IMR-90 (cell line): ENCODE results near the gene MACROD1. TPM values are rescaled to one million over a fixed set of nuclear protein-coding genes. Genes with fewer than 3 reads are reported as not detected.

ENCODE experiments used
- ATAC-seq: fragments of 200-7000 bp; cut with Tn5 transposase; 2 replicates; pipeline ENCODE4 v1.9.1; 2020; ENCODE audit warnings: low read depth, mild to moderate bottlenecking, moderate library complexity
- BruUV-seq: library from RNA; stranded (reverse); fragments of 400-500 nt; replicated peaks from 2 replicates; lab custom pipeline; 2021; lab: Mats Ljungman, UMichigan
- CTCF ChIA-PET: fragments of 300-600 bp; formaldehyde crosslinking; extraction: SDS; loops from one replicate; lab custom pipeline; 2021; ENCODE audit warnings: antibody characterized with exemption; lab: Yijun Ruan, JAX
- POLR2A ChIA-PET: fragments of 300-600 bp; sonication (Branson Sonifier 250); formaldehyde crosslinking; loops from one replicate; lab custom pipeline; 2022; ENCODE audit warnings: antibody characterized with exemption; ENCODE audit not compliant: unreplicated experiment; lab: Charles Lee
- DNase-seq: peaks from one replicate; pipeline ENCODE4 v3.0.0; 2013
- H2AFZ ChIP-seq: replicated peaks from 2 replicates; pipeline ENCODE3; 2013; ENCODE audit warnings: low read length, mild to moderate bottlenecking; ENCODE audit not compliant: poor library complexity
- H2AK5ac ChIP-seq: 2 replicates; pipeline ENCODE4 v1.6.1; 2013; ENCODE audit warnings: low read depth, low read length, inconsistent platforms
- H2AK9ac ChIP-seq: replicated peaks from 2 replicates; pipeline ENCODE3; 2013; ENCODE audit warnings: mild to moderate bottlenecking, low read depth, low read length, moderate library complexity; ENCODE audit not compliant: poor library complexity
- H2BK120ac ChIP-seq: 2 replicates; pipeline ENCODE4 v1.6.1; 2013; ENCODE audit warnings: low read depth, low read length, inconsistent platforms
- H2BK15ac ChIP-seq: 3 replicates; pipeline ENCODE4 v1.6.1; 2013; ENCODE audit warnings: low read depth, low read length, inconsistent platforms
- H2BK20ac ChIP-seq: 2 replicates; pipeline ENCODE4 v1.6.1; 2013; ENCODE audit warnings: low read depth, mild to moderate bottlenecking, inconsistent platforms, low read length, moderate library complexity
- H2BK5ac ChIP-seq: 2 replicates; pipeline ENCODE4 v1.6.1; 2013; ENCODE audit warnings: mild to moderate bottlenecking, low read depth, low read length, inconsistent platforms; ENCODE audit not compliant: poor library complexity, severe bottlenecking
- H3K14ac ChIP-seq: replicated peaks from 2 replicates; pipeline ENCODE4 v1.6.1; 2013; ENCODE audit warnings: low read depth, low read length, inconsistent platforms
- H3K18ac ChIP-seq: 2 replicates; pipeline ENCODE4 v1.6.1; 2013; ENCODE audit warnings: low read depth, low read length, control low read depth
- H3K23ac ChIP-seq: 2 replicates; pipeline ENCODE4 v1.6.1; 2013; ENCODE audit warnings: low read depth, low read length, inconsistent platforms
- H3K27ac ChIP-seq: 2 replicates; pipeline ENCODE4 v1.5.1; 2013; ENCODE audit warnings: mild to moderate bottlenecking, control low read depth, low read length; ENCODE audit not compliant: insufficient read depth
- H3K27me3 ChIP-seq: 2 replicates; pipeline ENCODE4 v1.6.1; 2013; ENCODE audit warnings: low read length; ENCODE audit not compliant: control insufficient read depth, insufficient read depth
- H3K36me3 ChIP-seq: 2 replicates; pipeline ENCODE4 v1.6.1; 2013; ENCODE audit warnings: low read length, mixed read lengths; ENCODE audit not compliant: control insufficient read depth, insufficient read depth
- H3K4ac ChIP-seq: 2 replicates; pipeline ENCODE4 v1.6.1; 2013; ENCODE audit warnings: low read depth, low read length, inconsistent platforms
- H3K4me1 ChIP-seq: 2 replicates; pipeline ENCODE4 v1.6.1; 2013; ENCODE audit warnings: low read length, mixed read lengths; ENCODE audit not compliant: control insufficient read depth, insufficient read depth
- H3K4me2 ChIP-seq: 2 replicates; pipeline ENCODE4 v1.6.1; 2013; ENCODE audit warnings: low read depth, mild to moderate bottlenecking, control low read depth, low read length, moderate library complexity
- H3K4me3 ChIP-seq: 2 replicates; pipeline ENCODE4 v1.5.1; 2013; ENCODE audit warnings: low read depth, mild to moderate bottlenecking, control low read depth, low read length, moderate library complexity; ENCODE audit not compliant: insufficient read depth
- H3K56ac ChIP-seq: 2 replicates; pipeline ENCODE4 v1.6.1; 2013; ENCODE audit warnings: low read length, inconsistent platforms; ENCODE audit not compliant: insufficient read depth; ENCODE audit errors: extremely low read depth
- H3K79me1 ChIP-seq, 2 experiments: 2 replicates each; pipeline ENCODE4 v1.6.1; 2013; ENCODE audit warnings: low read length in 2 of 2, inconsistent platforms in 1 of 2, low read depth in 1 of 2
- H3K9ac ChIP-seq: 2 replicates; pipeline ENCODE4 v1.6.1; 2013; ENCODE audit warnings: low read depth, low read length, control low read depth
- H3K9me1 ChIP-seq: 2 replicates; pipeline ENCODE4 v1.6.1; 2013; ENCODE audit warnings: low read length, inconsistent platforms; ENCODE audit not compliant: insufficient read depth
- H3K9me3 ChIP-seq: 2 replicates; pipeline ENCODE4 v1.6.1; 2013; ENCODE audit warnings: low read length; ENCODE audit not compliant: control insufficient read depth, insufficient read depth
- H4K20me1 ChIP-seq: 2 replicates; pipeline ENCODE4 v1.6.1; 2013; ENCODE audit warnings: low read length, inconsistent platforms; ENCODE audit not compliant: insufficient read depth
- H4K5ac ChIP-seq: 2 replicates; pipeline ENCODE4 v1.6.1; 2013; ENCODE audit warnings: mild to moderate bottlenecking, low read depth, low read length, control low read depth
- H4K8ac ChIP-seq, 2 experiments: 2 replicates each; pipeline ENCODE4 v1.6.1; 2013; ENCODE audit warnings: low read depth in 2 of 2, low read length in 2 of 2, control low read depth in 1 of 2, inconsistent platforms in 1 of 2
- H4K91ac ChIP-seq: 2 replicates; pipeline ENCODE4 v1.6.1; 2013; ENCODE audit warnings: low read depth, low read length, inconsistent platforms; ENCODE audit not compliant: insufficient read depth
- BHLHE40 ChIP-seq: fragments of 150-350 bp; IDR thresholded peaks from 2 replicates; pipeline ENCODE4 v1.6.1; 2016; ENCODE audit warnings: mild to moderate bottlenecking, low read depth, low read length
- CTCF ChIP-seq: conservative IDR thresholded peaks from 2 replicates; pipeline ENCODE4 v1.5.1; 2012; ENCODE audit warnings: mild to moderate bottlenecking, low read depth, low read length, improper control_type of control experiment
- ELK1 ChIP-seq: fragments of 150-350 bp; IDR thresholded peaks from 2 replicates; pipeline ENCODE4 v1.6.1; 2016; ENCODE audit warnings: low read depth, mild to moderate bottlenecking, low read length, moderate library complexity, borderline replicate concordance
- FOS ChIP-seq: fragments of 150-350 bp; IDR thresholded peaks from 2 replicates; pipeline ENCODE4 v1.6.1; 2016; ENCODE audit warnings: low read depth, low read length
- MAFK ChIP-seq: IDR thresholded peaks from 2 replicates; pipeline ENCODE4 v1.6.1; 2012; ENCODE audit warnings: low read depth, low read length, improper control_type of control experiment
- MAZ ChIP-seq: IDR thresholded peaks from 2 replicates; pipeline ENCODE4 v1.6.1; 2012; ENCODE audit warnings: low read depth, mild to moderate bottlenecking, low read length, improper control_type of control experiment, moderate library complexity, borderline replicate concordance
- MXI1 ChIP-seq: IDR thresholded peaks from 2 replicates; pipeline ENCODE4 v1.6.1; 2012; ENCODE audit warnings: low read depth, mild to moderate bottlenecking, low read length, moderate library complexity, borderline replicate concordance
- NFE2L2 ChIP-seq: fragments of 150-350 bp; IDR thresholded peaks from 2 replicates; pipeline ENCODE4 v1.6.1; 2016; ENCODE audit warnings: low read depth, mild to moderate bottlenecking, low read length
- POLR2A ChIP-seq: IDR thresholded peaks from 2 replicates; pipeline ENCODE4 v1.6.1; 2012; ENCODE audit warnings: mild to moderate bottlenecking, low read depth, low read length
- RAD21 ChIP-seq: IDR thresholded peaks from 2 replicates; pipeline ENCODE4 v1.6.1; 2012; ENCODE audit warnings: low read length, improper control_type of control experiment
- SMC3 ChIP-seq: fragments of 150-350 bp; IDR thresholded peaks from 2 replicates; pipeline ENCODE4 v1.6.1; 2016; ENCODE audit warnings: low read depth, mild to moderate bottlenecking, antibody characterized with exemption, low read length, moderate library complexity
- WGBS, 2 experiments: methylation state at CpG; one replicate each; pipeline versions ENCODE4 v1.1.5 to v1.1.7; 2013; ENCODE audit warnings: missing lambda C conversion rate in 2 of 2; ENCODE audit not compliant: insufficient read length in 1 of 2; ENCODE audit errors: extremely low coverage in 2 of 2; 5-methylcytosine and 5-hydroxymethylcytosine counted together
- dilution Hi-C: fragments of 300-500 bp; cut with HindIII; formaldehyde crosslinking; loops from one replicate; pipeline ENCODE4 v1.14.3; 2018; ENCODE audit warnings: low sequenced_read_pairs; ENCODE audit not compliant: unreplicated experiment
- in situ Hi-C: fragments of 300-500 bp; cut with MboI; formaldehyde crosslinking; loops from 3 replicates; pipeline ENCODE4 v1.14.3; 2019; ENCODE audit warnings: low sequenced_read_pairs, inconsistent platforms, mixed read lengths
- intact Hi-C: fragments of 100-400 bp; cut with micrococcal nuclease; formaldehyde crosslinking; loops from 2 replicates; pipeline ENCODE4 v1.10.0; 2022
- polyA plus RNA-seq, 3 experiments: library from polyadenylated mRNA; depleted of rRNA; stranded (reverse); fragments of >200 nt; gene quantifications; 2 replicates each; pipeline ENCODE4 v1.2.3, GENCODE V29; 2012; ENCODE audit warnings: low replicate concordance in 1 of 3
- total RNA-seq: library from RNA; depleted of rRNA; stranded (reverse); fragments of >200 nt; gene quantifications from 2 replicates; pipeline ENCODE4 v1.2.3, GENCODE V29; 2012
- TF ChIP-seq, protein P1 (sequence below): fragments of 150-350 bp; IDR thresholded peaks from 2 replicates; pipeline ENCODE4 v1.6.1; 2017; ENCODE audit warnings: mild to moderate bottlenecking, antibody characterized with exemption, low read length, low read depth

MACROD1 gene
- total and polyA plus RNA-seq, 2 of the 4 experiments (the other 2 are of a cell fraction) = 2.5 to 9.3 TPM

DNA sequence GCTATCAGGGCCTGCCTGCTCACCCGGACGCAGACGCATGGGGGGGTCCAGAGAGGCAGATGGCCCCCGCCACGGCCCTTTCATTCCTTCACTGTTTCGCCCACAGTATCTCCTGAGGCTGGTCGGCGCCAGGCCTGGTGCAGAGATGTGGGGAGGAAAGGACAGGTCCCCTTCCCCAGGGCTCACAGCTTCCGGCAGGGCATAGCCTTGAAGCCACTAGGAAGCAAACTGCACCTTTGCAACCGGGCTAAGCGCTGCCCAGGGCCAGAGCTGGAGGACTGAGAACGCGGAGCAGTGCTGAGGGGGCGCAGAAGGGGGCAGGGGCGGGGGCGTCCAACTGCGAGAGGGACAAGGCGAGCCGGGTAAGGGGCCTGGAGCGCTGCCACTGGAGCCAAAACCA lies 150.4 kb downstream of the MACROD1 start:
- peaks cover 8% of the 10 kb centered on the region; the same call in 1 of the 2 replicates for H3K27me3 ChIP-seq
- H3K23ac ChIP-seq = no peak overlapping the region
- H2BK120ac ChIP-seq = no peak overlapping the region
- H3K4me3 ChIP-seq = no peak overlapping the region
- 64% methylated on average over 5 of the region's 20 CpGs; no CpG with 5 or more reads in 1 of the 2 experiments for WGBS, 2 experiments
- in situ Hi-C loops = no loop called here
- TF ChIP-seq POLR2A (no peak), SMC3 (no peak), MAZ (no peak), MAFK (no peak), MXI1 (no peak), FOS (no peak), BHLHE40 (no peak), CTCF (no peak), NFE2L2 (no peak), ELK1 (no peak), RAD21 (no peak)
- TF ChIP-seq, protein P1, sequence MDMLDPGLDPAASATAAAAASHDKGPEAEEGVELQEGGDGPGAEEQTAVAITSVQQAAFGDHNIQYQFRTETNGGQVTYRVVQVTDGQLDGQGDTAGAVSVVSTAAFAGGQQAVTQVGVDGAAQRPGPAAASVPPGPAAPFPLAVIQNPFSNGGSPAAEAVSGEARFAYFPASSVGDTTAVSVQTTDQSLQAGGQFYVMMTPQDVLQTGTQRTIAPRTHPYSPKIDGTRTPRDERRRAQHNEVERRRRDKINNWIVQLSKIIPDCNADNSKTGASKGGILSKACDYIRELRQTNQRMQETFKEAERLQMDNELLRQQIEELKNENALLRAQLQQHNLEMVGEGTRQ = no peak
- H3K4me1 ChIP-seq = no peaks in the 10 kb centered on the region
- POLR2A ChIA-PET = no interaction called here
- no peak overlapping the region for H3K56ac ChIP-seq
- H3K36me3 ChIP-seq = no peaks in the 10 kb centered on the region
- H4K8ac ChIP-seq = no peak overlapping the region
- no peak overlapping the region for H2AK5ac ChIP-seq
- no peaks in the 10 kb centered on the region for H3K79me1 ChIP-seq
- H2BK15ac ChIP-seq = no peak overlapping the region
- H3K14ac ChIP-seq = no peak overlapping the region
- 0 out of 2 replicates have a peak, but pooled peaks cover 8% of the 10 kb centered on the region for H4K20me1 ChIP-seq
- no peak overlapping the region for H3K9ac ChIP-seq
- H3K4me2 ChIP-seq = no peak overlapping the region
- CTCF ChIA-PET = interaction anchor here (1.0 kb wide), 1 partner anchor 107 kb away, joined by 3 read pairs; no protein-coding TSS in a partner anchor
- H3K4ac ChIP-seq = no peak overlapping the region
- H3K9me3 ChIP-seq = no peaks in the 10 kb centered on the region
- no peak overlapping the region for H4K5ac ChIP-seq
- H2BK20ac ChIP-seq = no peak overlapping the region
- no peak overlapping the region for H2AFZ ChIP-seq
- H3K27ac ChIP-seq = no peak overlapping the region
- intact Hi-C loops = no loop called here
- no peaks in the 10 kb centered on the region for H3K9me1 ChIP-seq
- peak overlapping the region; percentile 28 for H2AK9ac ChIP-seq
- H2BK5ac ChIP-seq = no peak overlapping the region
- ATAC-seq = no peak
- dilution Hi-C loops = no loop called here
- H3K18ac ChIP-seq = no peak overlapping the region
- H4K91ac ChIP-seq = no peak overlapping the region
- BruUV-seq = no TSS peak
- DNase-seq = no peak
